Endodermal cell (in vitro differentiated cells): ENCODE data around the gene STX10. TPM values are rescaled to one million over a fixed set of nuclear protein-coding genes. Genes with fewer than 3 reads are reported as not detected.
A peak's percentile ranks its signal among the peaks of the same experiment; 100 is the strongest.

Experiments used
- DNase-seq: peaks from one replicate; pipeline ENCODE4 v3.0.0-alpha.2; 2017
- H3K27ac ChIP-seq: 2 replicates; pipeline ENCODE4 v1.5.1; 2013; ENCODE audit warnings: mild to moderate bottlenecking, low read depth, low read length, moderate library complexity
- H3K27me3 ChIP-seq: 2 replicates; pipeline ENCODE4 v1.6.1; 2013; ENCODE audit warnings: mild to moderate bottlenecking, low read length, moderate library complexity; ENCODE audit not compliant: insufficient read depth, control insufficient read depth, poor library complexity, severe bottlenecking
- H3K36me3 ChIP-seq: 2 replicates; pipeline ENCODE4 v1.7.0; 2013; ENCODE audit warnings: mild to moderate bottlenecking, low read length, moderate library complexity; ENCODE audit not compliant: control insufficient read depth, insufficient read depth
- H3K4me1 ChIP-seq: one replicate; pipeline ENCODE4 v1.7.0; 2013; ENCODE audit warnings: low read length; ENCODE audit not compliant: control insufficient read depth, insufficient read depth
- H3K4me3 ChIP-seq: 2 replicates; pipeline ENCODE4 v1.5.1; 2013; ENCODE audit warnings: mild to moderate bottlenecking, low read length, moderate library complexity
- H3K9ac ChIP-seq: 2 replicates; pipeline ENCODE4 v1.6.1; 2013; ENCODE audit warnings: mild to moderate bottlenecking, low read length, moderate library complexity; ENCODE audit not compliant: poor library complexity, severe bottlenecking; ENCODE audit errors: extremely low read depth
- H3K9me3 ChIP-seq: 2 replicates; pipeline ENCODE4 v1.6.1; 2013; ENCODE audit warnings: mild to moderate bottlenecking, low read length, moderate library complexity; ENCODE audit not compliant: control insufficient read depth
- H3K27ac Mint-ChIP-seq: 2 replicates; pipeline ENCODE4 v1.8.0; 2020; ENCODE audit warnings: mixed read lengths
- H3K27me3 Mint-ChIP-seq: 2 replicates; pipeline ENCODE4 v1.8.0; 2021; ENCODE audit warnings: mild to moderate bottlenecking, mixed read lengths; ENCODE audit not compliant: insufficient read depth
- H3K36me3 Mint-ChIP-seq: 2 replicates; pipeline ENCODE4 v1.8.0; 2020; ENCODE audit warnings: low read depth, mixed read lengths
- H3K4me1 Mint-ChIP-seq: 2 replicates; pipeline ENCODE4 v1.8.0; 2020; ENCODE audit warnings: mixed read lengths
- H3K4me3 Mint-ChIP-seq: 2 replicates; pipeline ENCODE4 v1.8.0; 2020; ENCODE audit warnings: mild to moderate bottlenecking, moderate library complexity, mixed read lengths
- H3K9me3 Mint-ChIP-seq: 2 replicates; pipeline ENCODE4 v1.8.0; 2020; ENCODE audit warnings: mild to moderate bottlenecking, mixed read lengths
- WGBS, 2 experiments: methylation state at CpG; one replicate each; pipeline versions ENCODE4 v1.1.5 to v1.1.7; 2013; ENCODE audit warnings: missing lambda C conversion rate in 2 of 2, mixed read lengths in 1 of 2; ENCODE audit not compliant: insufficient coverage in 1 of 2, insufficient read length in 1 of 2; 5-methylcytosine and 5-hydroxymethylcytosine counted together
- total RNA-seq, 2 donors: library from RNA; stranded (reverse); fragmentation: NEBNext Ultra II Directional in 1 of 2; extraction: Animal tissue kit (Norgen Biotek cat#: 25700) in 1 of 2; gene quantifications; 2 replicates in 1 of 2; 3 replicates in 1 of 2; pipeline ENCODE4 v1.2.1, GENCODE V29; 2021
- TF ChIP-seq, protein P1 (sequence below): fragments of 200-600 bp; sonication (generic); conservative IDR thresholded peaks from 2 replicates; pipeline ENCODE4 v1.5.0; 2021; ENCODE audit warnings: antibody characterized with exemption, mild to moderate bottlenecking

The STX10 gene
- total RNA-seq, 2 donors from 2014 or later = 30.8 to 34.8 TPM

- no peaks in the 10 kb centered on the region for H3K9me3 Mint-ChIP-seq
- Histone ChIP-seq H3K9me3 (no peaks in the 10 kb centered on the region), H3K27ac (no peak overlapping the region), H3K4me1 (no peaks in the 10 kb centered on the region), H3K4me3 (no peak overlapping the region), H3K27me3 (no peaks in the 10 kb centered on the region), H3K36me3 (peaks cover 32% of the 10 kb centered on the region), H3K9ac (no peak overlapping the region)
- peaks cover 2% of the 10 kb centered on the region for H3K27me3 Mint-ChIP-seq
- peaks cover 6% of the 10 kb centered on the region for H3K4me1 Mint-ChIP-seq
- no peak for DNase-seq
- 91 to 97% methylated on average over 4 to 10 of the region's 11 CpGs for WGBS, 2 experiments
- no peak overlapping the region for H3K4me3 Mint-ChIP-seq
- H3K27ac Mint-ChIP-seq = peak overlapping the region; percentile 76
- peaks cover 36% of the 10 kb centered on the region for H3K36me3 Mint-ChIP-seq
- TF ChIP-seq, protein P1, sequence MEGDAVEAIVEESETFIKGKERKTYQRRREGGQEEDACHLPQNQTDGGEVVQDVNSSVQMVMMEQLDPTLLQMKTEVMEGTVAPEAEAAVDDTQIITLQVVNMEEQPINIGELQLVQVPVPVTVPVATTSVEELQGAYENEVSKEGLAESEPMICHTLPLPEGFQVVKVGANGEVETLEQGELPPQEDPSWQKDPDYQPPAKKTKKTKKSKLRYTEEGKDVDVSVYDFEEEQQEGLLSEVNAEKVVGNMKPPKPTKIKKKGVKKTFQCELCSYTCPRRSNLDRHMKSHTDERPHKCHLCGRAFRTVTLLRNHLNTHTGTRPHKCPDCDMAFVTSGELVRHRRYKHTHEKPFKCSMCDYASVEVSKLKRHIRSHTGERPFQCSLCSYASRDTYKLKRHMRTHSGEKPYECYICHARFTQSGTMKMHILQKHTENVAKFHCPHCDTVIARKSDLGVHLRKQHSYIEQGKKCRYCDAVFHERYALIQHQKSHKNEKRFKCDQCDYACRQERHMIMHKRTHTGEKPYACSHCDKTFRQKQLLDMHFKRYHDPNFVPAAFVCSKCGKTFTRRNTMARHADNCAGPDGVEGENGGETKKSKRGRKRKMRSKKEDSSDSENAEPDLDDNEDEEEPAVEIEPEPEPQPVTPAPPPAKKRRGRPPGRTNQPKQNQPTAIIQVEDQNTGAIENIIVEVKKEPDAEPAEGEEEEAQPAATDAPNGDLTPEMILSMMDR = no peak
Measured at GRCh38 chr19:13139633-13140311, 10.4 kb downstream of the STX10 start.

DNA sequence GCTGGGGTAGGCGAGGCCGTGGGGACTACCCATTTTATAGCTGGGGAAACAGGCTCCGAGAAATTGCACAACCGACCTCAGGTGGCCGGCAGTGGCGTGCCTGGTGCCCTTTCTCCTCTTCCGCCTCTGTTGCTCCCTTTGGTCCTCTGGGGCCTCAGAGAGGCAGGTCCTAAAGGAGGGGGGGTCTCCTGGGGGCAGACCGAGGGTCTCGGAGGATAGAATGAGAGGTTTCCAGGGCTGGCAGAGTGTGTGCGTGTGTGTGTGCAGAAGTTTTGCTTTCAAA lies 11.3 kb downstream of the STX10 start:
- Histone ChIP-seq H3K4me1 (no peaks in the 10 kb centered on the region), H3K36me3 (peaks cover 38% of the 10 kb centered on the region), H3K27me3 (no peaks in the 10 kb centered on the region), H3K27ac (no peak overlapping the region), H3K9ac (no peak overlapping the region), H3K9me3 (no peaks in the 10 kb centered on the region), H3K4me3 (no peak overlapping the region)
- H3K27ac Mint-ChIP-seq = peak overlapping the region; percentile 39
- 95% methylated on average over 10 of the region's 10 CpGs; no CpG with 5 or more reads in 1 of the 2 experiments for WGBS, 2 experiments
- H3K4me3 Mint-ChIP-seq = no peak overlapping the region
- no peaks in the 10 kb centered on the region for H3K9me3 Mint-ChIP-seq
- peaks cover 2% of the 10 kb centered on the region for H3K27me3 Mint-ChIP-seq
- DNase-seq = no peak
- TF ChIP-seq, protein P1 = no peak
- peaks cover 33% of the 10 kb centered on the region for H3K36me3 Mint-ChIP-seq
- peaks cover 6% of the 10 kb centered on the region for H3K4me1 Mint-ChIP-seq

DNA sequence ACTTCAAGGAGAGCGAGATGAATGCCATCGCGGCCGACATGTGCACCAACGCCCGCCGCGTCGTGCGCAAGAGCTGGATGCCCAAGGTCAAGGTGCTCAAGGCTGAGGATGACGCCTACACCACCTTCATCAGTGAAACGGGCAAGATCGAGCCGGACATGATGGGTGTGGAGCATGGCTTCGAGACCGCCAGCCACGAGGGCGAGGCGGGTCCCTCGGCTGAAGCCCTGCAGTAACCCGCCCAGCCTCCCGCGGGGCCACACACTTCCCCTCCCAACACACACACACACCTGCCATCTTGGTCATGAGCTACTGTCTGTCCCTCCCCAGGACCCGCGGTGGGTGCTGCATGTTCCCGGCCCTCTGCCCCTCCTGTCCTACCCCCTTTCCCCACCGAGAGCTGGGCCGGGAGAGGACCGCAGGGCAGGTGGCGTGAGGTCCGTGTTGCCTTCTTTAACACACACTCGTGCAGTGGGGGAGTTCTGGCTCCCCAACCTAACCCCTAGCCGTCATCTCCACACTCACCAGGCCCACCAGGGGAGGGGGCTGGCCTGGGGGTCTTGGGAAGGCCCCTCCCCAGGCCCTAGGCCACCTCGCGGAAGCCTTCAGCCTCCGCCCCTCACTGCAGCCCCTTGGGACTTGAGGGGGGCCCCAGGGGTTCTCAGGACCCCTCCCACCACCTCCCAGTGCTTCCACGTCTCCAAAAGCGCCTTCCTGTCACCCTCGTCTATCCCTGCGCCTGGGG lies 11.8 kb downstream of the STX10 start:
- DNase-seq = no peak
- TF ChIP-seq, protein P1 = no peak

More for the DNA sequence above, 11.8 kb downstream of the STX10 start:
- Histone ChIP-seq H3K4me3 (no peak overlapping the region), H3K9ac (no peak overlapping the region), H3K27ac (no peak overlapping the region), H3K9me3 (no peaks in the 10 kb centered on the region), H3K27me3 (no peaks in the 10 kb centered on the region), H3K4me1 (no peaks in the 10 kb centered on the region), H3K36me3 (peaks cover 43% of the 10 kb centered on the region)
- no peak overlapping the region for H3K4me3 Mint-ChIP-seq
- H3K27ac Mint-ChIP-seq = peak overlapping the region; percentile 39
- peaks cover 36% of the 10 kb centered on the region for H3K36me3 Mint-ChIP-seq
- H3K9me3 Mint-ChIP-seq = no peaks in the 10 kb centered on the region
- peaks cover 2% of the 10 kb centered on the region for H3K27me3 Mint-ChIP-seq
- 88 to 94% methylated on average over 8 to 40 of the region's 40 CpGs for WGBS, 2 experiments
- peaks cover 6% of the 10 kb centered on the region for H3K4me1 Mint-ChIP-seq
